ENCODE results near the gene BMP2K. TPM values are rescaled to one million over a fixed set of nuclear protein-coding genes. Genes with fewer than 3 reads are reported as not detected.

BMP2K gene
- total RNA-seq, 2 experiments from 2014 or later = 22.6 to 25.1 TPM

DNA sequence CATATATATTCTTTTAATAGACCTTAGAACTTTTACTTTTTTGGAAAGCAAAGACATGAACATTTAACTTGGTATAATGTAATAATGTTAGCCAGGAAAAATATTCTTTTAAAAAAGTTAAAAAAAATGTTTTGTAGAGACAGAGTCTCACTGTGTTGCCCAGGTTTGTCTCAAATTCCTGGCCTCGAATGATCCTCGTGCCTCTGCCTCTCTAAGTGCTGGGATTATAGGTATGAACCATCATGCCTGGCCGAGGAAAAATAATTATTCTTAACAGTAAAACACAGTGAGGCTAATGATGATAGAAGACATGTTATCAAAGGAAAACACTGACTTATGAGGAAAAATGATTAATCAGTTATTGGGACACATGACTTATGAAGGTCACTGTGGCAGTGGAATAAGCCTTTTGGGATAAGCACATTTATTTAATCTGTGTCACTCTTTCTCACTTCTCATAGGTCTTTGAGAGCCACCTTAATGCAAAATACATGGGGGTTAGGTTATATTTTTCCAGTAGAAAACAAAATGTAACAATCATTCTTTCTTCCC lies 6.0 kb upstream of the BMP2K start:
- H3K4me3 Mint-ChIP-seq = no peak overlapping the region

GRCh38 chr4:78772526-78773091 lies 3.5 kb upstream of the BMP2K start:
- Mint-ChIP-seq H3K9me3 (no peaks in the 10 kb centered on the region), H3K27ac (no peak overlapping the region), H3K27me3 (no peaks in the 10 kb centered on the region), H3K4me1 (peaks cover 17% of the 10 kb centered on the region), H3K4me3 (no peak overlapping the region), H3K36me3 (peaks cover 1% of the 10 kb centered on the region)
- DNase-seq = no peak
- ATAC-seq (ENCODE audit: low read depth) = no peak
- POLR2A ChIA-PET = no interaction called here

More for the DNA sequence above, 6.0 kb upstream of the BMP2K start:
- Mint-ChIP-seq H3K27me3 (no peaks in the 10 kb centered on the region), H3K4me1 (peaks cover 15% of the 10 kb centered on the region), H3K36me3 (peaks cover 1% of the 10 kb centered on the region), H3K9me3 (no peaks in the 10 kb centered on the region), H3K27ac (no peak overlapping the region)
- DNase-seq (no peak), ATAC-seq (ENCODE audit: low read depth) (no peak)
- POLR2A ChIA-PET = no interaction called here

GRCh38 chr4:78774417-78774816 lies 1.7 kb upstream of the BMP2K start:
- POLR2A ChIA-PET = no interaction called here
- DNase-seq (no peak), ATAC-seq (ENCODE audit: low read depth) (no peak)
- no peak overlapping the region for H3K27ac Mint-ChIP-seq
- no peaks in the 10 kb centered on the region for H3K9me3 Mint-ChIP-seq
- no peaks in the 10 kb centered on the region for H3K27me3 Mint-ChIP-seq
- peaks cover 14% of the 10 kb centered on the region for H3K4me1 Mint-ChIP-seq
- peaks cover 1% of the 10 kb centered on the region for H3K36me3 Mint-ChIP-seq
- peak overlapping the region; percentile 4 for H3K4me3 Mint-ChIP-seq

DNA sequence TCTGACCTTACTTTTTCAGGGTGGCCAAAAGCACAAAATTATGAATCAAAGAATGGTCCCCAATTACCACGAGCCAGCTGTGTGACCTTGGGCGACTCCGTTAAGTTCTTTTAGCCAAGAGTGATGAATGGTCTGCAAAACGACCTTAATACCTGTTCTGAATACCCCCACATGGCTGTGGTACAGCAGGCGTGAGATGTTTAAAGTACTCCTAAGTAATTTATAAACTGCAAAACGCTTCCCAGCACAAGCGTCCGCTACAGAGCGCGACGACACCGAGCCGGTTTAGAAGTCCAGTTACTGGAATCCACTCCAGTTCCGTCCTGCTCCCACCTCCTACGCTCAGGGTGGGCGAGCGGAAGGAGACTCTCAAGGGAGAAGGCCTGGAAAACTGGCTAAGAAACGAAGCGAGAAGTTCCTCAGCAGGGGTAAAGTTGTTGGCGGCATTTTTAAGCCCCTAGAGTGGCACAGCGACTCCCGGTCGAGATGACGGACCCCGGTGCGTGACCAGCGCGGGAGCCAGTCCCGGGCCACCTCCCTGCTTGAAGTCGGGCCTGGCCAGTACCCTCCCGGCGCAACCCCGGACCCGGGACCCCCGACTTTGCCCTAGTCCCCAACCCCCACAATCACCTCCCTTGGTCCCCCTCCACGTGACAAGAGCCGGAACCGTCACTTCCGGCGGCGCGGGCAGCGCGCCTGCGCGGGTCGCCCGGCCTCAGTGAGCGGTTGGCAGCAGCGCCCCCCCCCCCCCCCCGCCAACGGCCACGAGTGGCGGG lies 659 bp upstream of the BMP2K start:
- no peaks in the 10 kb centered on the region for H3K9me3 Mint-ChIP-seq
- H3K4me1 Mint-ChIP-seq = peaks cover 12% of the 10 kb centered on the region
- POLR2A ChIA-PET = interaction anchor here (0.5 to 1.6 kb wide), 4 partner anchors 26 to 913 kb away, joined by 3 to 17 read pairs (median 4); no protein-coding TSS in a partner anchor
- H3K4me3 Mint-ChIP-seq = peak overlapping the region; percentile 91
- no peak for DNase-seq
- no peaks in the 10 kb centered on the region for H3K27me3 Mint-ChIP-seq
- peaks cover 1% of the 10 kb centered on the region for H3K36me3 Mint-ChIP-seq
- peak; percentile 73 for ATAC-seq (ENCODE audit: low read depth)
- H3K27ac Mint-ChIP-seq = peak overlapping the region; percentile 96

DNA sequence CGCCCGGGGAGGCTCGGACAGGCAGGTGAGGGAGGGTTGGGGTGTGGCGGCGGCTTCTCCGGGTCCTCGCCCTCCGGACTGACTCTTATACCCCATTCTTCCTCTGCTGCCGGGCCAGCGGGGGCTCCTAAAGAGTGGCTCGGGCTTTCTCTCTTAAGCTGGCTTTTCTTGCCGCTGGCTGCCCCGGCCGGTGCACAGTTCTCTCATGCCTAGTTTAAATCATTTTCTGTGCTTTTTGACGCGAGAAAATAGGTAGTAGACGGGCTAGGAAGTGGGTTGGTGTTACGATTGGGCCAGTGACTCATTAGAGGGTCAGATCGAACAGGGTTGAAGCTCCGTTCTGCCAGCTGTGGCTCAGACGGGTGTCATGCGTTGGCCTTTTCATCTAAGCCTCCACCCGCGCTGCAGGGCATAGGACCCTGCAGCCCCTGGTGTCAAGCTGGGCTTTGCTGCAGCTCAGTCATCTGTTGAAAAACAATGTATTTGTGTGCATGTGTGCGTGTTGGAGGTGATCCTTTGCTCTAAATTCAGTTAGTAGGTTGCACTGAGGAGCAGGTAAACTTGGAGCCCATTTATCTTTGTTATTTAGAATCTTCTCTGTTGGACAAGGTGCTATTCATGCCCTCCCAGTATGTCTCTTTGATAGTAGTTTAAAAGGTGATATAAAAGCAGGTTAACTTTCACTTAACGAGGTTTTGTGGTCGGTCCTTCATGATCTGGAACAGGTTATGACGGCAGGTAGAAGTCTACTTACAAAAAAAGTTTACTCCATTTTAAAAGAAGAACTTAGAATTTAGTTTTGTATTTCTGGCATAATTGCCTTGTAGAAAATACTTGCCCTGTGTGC lies 802 bp downstream of the BMP2K start:
- no peak overlapping the region for H3K4me3 Mint-ChIP-seq
- DNase-seq (peak; percentile 61), ATAC-seq (ENCODE audit: low read depth) (peak; percentile 31)
- H3K4me1 Mint-ChIP-seq = peaks cover 8% of the 10 kb centered on the region
- peaks cover 1% of the 10 kb centered on the region for H3K36me3 Mint-ChIP-seq
- no peaks in the 10 kb centered on the region for H3K27me3 Mint-ChIP-seq
- H3K27ac Mint-ChIP-seq = peak overlapping the region; percentile 90
- POLR2A ChIA-PET = interaction anchor here (0.5 to 1.6 kb wide), 16 partner anchors 11 to 1702 kb away, joined by 3 to 17 read pairs (median 4); partner anchors contain the start of genes CCNI, MRPL1 and PAQR3
- no peaks in the 10 kb centered on the region for H3K9me3 Mint-ChIP-seq

GRCh38 chr4:78777576-78777940 lies 1.4 kb downstream of the BMP2K start:
- no peaks in the 10 kb centered on the region for H3K27me3 Mint-ChIP-seq
- H3K4me1 Mint-ChIP-seq = peaks cover 8% of the 10 kb centered on the region
- no peak overlapping the region for H3K4me3 Mint-ChIP-seq
- H3K27ac Mint-ChIP-seq = peak overlapping the region; percentile 90
- no peaks in the 10 kb centered on the region for H3K9me3 Mint-ChIP-seq
- no peak for ATAC-seq (ENCODE audit: low read depth)
- POLR2A ChIA-PET = interaction anchor here (0.7 to 1.6 kb wide), 4 partner anchors 74 to 1702 kb away, joined by 3 to 17 read pairs (median 4); partner anchors contain the start of genes CCNI and MRPL1
- peaks cover 1% of the 10 kb centered on the region for H3K36me3 Mint-ChIP-seq
- no peak for DNase-seq

- no peaks in the 10 kb centered on the region for H3K27me3 Mint-ChIP-seq
- POLR2A ChIA-PET = no interaction called here
Observed at GRCh38 chr4:78778530-78778929, 2.4 kb downstream of the BMP2K start.

DNA sequence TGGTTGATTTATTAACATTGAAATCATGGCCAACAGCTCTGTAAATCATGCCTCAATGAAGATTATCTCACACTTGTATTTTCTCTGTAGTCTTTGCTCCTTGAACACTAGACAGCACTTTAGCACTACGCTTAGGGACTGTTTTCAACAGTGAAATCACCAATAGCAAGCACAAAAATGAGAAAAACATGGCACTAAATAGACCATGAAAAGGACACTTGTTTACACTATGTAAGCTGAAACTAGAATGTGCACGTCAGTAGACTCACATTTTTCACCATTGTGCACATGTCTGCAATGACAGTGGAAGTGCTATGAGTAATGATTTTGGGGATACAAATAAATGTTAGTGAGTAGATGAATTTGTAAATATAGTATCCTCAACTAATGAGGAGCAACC lies 3.1 kb downstream of the BMP2K start:
- H3K27me3 Mint-ChIP-seq = no peaks in the 10 kb centered on the region
- no peak overlapping the region for H3K4me3 Mint-ChIP-seq
- POLR2A ChIA-PET = no interaction called here
- ATAC-seq (ENCODE audit: low read depth) (no peak), DNase-seq (no peak)
- H3K4me1 Mint-ChIP-seq = peaks cover 12% of the 10 kb centered on the region
- peaks cover 3% of the 10 kb centered on the region for H3K36me3 Mint-ChIP-seq
- H3K27ac Mint-ChIP-seq = no peak overlapping the region
- H3K9me3 Mint-ChIP-seq = no peaks in the 10 kb centered on the region

More at GRCh38 chr4:78778530-78778929, 2.4 kb downstream of the BMP2K start:
- H3K4me1 Mint-ChIP-seq = peaks cover 8% of the 10 kb centered on the region
- peaks cover 1% of the 10 kb centered on the region for H3K36me3 Mint-ChIP-seq
- ATAC-seq (ENCODE audit: low read depth) (no peak), DNase-seq (no peak)
- no peak overlapping the region for H3K4me3 Mint-ChIP-seq
- no peaks in the 10 kb centered on the region for H3K9me3 Mint-ChIP-seq
- H3K27ac Mint-ChIP-seq = no peak overlapping the region

- Mint-ChIP-seq H3K36me3 (peaks cover 2% of the 10 kb centered on the region), H3K27ac (no peak overlapping the region), H3K4me3 (no peak overlapping the region), H3K27me3 (no peaks in the 10 kb centered on the region), H3K9me3 (no peaks in the 10 kb centered on the region), H3K4me1 (peaks cover 9% of the 10 kb centered on the region)
- DNase-seq (no peak), ATAC-seq (ENCODE audit: low read depth) (no peak)
- POLR2A ChIA-PET = no interaction called here
Observed at GRCh38 chr4:78780093-78780492, 3.9 kb downstream of the BMP2K start.

GRCh38 chr4:78781139-78781538 lies 5.0 kb downstream of the BMP2K start:
- H3K4me3 Mint-ChIP-seq = no peak overlapping the region
- no peak overlapping the region for H3K27ac Mint-ChIP-seq
- H3K27me3 Mint-ChIP-seq = no peaks in the 10 kb centered on the region
- DNase-seq = no peak
- peaks cover 7% of the 10 kb centered on the region for H3K36me3 Mint-ChIP-seq
- H3K4me1 Mint-ChIP-seq = peaks cover 7% of the 10 kb centered on the region
- no peak for ATAC-seq (ENCODE audit: low read depth)
- H3K9me3 Mint-ChIP-seq = no peaks in the 10 kb centered on the region
- POLR2A ChIA-PET = no interaction called here

- Mint-ChIP-seq H3K4me3 (no peak overlapping the region), H3K27ac (no peak overlapping the region), H3K4me1 (peaks cover 7% of the 10 kb centered on the region), H3K9me3 (no peaks in the 10 kb centered on the region), H3K27me3 (no peaks in the 10 kb centered on the region), H3K36me3 (peaks cover 11% of the 10 kb centered on the region)
- ATAC-seq (ENCODE audit: low read depth) = no peak
- no peak for DNase-seq
- POLR2A ChIA-PET = no interaction called here
Observed at GRCh38 chr4:78781924-78782323, 5.8 kb downstream of the BMP2K start.

GRCh38 chr4:78784236-78784865 lies 8.2 kb downstream of the BMP2K start:
- POLR2A ChIA-PET = no interaction called here
- Mint-ChIP-seq H3K9me3 (no peaks in the 10 kb centered on the region), H3K36me3 (peaks cover 19% of the 10 kb centered on the region), H3K4me1 (peaks cover 6% of the 10 kb centered on the region), H3K27me3 (no peaks in the 10 kb centered on the region), H3K27ac (no peak overlapping the region), H3K4me3 (no peak overlapping the region)
- ATAC-seq (ENCODE audit: low read depth) (no peak), DNase-seq (no peak)
